ENCODE results near the gene TMEM259.
A peak's percentile ranks its signal among the peaks of the same experiment; 100 is the strongest.

Gene TMEM259

DNA sequence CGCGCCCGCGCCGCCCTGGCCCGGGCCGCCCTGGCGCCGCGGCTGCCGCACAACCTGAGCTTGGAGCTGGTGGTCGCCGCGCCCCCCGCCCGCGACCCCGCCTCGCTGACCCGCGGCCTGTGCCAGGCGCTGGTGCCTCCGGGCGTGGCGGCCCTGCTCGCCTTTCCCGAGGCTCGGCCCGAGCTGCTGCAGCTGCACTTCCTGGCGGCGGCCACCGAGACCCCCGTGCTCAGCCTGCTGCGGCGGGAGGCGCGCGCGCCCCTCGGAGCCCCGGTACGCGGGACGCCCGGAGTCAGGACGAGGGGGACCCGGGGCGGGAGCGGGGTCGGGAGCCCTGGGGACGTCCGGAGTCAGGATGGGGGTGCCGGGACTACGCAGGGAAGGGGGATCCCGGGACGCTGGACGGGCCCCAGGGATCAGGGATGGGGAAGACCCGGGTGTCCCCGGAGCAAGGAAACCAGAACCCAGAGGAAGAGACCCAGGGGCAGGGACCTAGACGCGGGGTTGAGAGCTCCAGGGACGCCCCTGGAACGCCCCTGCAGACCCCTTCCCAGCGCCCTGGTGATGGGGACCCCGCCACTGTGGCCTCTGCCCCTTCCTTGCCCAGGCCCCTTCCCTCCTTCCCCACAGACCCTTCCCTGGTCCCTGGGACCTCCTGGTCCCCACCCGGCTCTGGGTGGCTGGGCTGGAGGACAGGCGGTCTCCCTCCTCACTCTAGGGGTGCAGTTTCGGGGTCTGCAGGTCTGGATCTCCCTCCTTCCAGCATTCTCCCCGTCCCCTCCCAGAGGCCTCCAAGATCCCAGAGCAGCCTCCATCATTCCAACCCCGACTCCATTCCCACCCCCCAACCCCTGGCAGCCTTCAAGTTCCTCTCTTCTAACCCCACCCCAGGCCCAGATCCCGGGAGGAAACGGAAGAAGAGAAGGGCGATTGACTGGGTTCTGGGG is 20.1 kb downstream of the TMEM259 start:
- no peak for DNase-seq

DNA sequence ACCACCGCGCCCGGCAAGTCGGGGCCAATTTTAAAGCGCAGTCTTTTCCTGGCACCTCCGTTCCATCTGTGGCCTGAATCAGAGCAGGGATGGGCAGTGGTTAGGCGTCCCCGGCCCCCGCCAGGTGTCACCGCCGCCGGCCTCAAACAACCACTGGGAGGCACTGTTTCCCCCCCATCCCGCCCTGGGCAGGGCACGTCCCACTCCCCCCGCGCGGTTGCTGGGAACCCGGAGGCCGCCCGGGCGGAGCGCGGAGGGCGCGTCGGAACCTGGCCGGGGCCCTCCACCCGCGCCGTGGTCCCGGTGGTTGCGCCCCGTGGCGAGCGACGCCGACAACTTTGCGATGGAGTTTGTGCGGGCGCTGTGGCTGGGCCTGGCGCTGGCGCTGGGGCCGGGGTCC is 20.8 kb downstream of the TMEM259 start, which contains the start of gene GRIN3B:
GRIN3B (plus strand) TSS at position 325 of the 400 bp plus-strand sequence; CDS start at position 344, 19 bp downstream.
- peak; percentile 67 for DNase-seq

DNA sequence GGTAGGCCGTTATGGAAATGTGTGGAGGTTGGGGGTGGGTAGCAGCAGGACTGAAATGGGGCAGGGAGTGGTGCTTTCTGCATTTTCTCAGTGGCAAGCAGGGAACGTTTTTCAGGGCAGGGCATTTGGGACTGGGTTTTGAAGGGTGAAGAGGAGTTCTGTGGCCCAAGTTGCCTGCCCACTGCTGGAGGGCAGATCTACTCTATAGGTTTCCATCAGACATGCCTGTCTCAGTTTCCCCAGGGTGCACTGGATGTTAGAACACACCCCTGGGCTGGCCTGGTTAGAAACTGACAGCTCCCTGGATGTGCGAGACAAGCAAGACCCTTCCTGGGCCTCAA is 21.6 kb downstream of the TMEM259 start:
- no peak for DNase-seq

DNA sequence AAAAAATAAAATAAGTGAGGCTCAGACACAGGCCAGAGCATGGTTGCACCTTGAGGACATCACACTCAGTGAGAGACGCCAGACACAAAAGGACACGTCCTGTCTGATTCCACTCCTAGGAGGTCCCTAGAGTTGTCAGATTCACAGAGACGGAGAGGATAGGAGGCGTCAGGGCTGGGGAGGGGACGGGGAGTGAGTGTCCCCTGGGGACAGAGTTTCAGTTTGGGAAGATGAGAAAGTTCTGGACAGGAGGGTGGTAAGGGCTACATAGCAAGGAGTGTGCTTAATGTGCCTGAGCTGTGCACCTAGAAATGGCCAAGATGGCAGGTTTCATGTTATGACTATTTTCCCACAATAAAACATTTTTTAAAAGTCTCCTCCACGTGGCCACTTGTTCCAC is 22.9 kb downstream of the TMEM259 start:
- DNase-seq = no peak

DNA sequence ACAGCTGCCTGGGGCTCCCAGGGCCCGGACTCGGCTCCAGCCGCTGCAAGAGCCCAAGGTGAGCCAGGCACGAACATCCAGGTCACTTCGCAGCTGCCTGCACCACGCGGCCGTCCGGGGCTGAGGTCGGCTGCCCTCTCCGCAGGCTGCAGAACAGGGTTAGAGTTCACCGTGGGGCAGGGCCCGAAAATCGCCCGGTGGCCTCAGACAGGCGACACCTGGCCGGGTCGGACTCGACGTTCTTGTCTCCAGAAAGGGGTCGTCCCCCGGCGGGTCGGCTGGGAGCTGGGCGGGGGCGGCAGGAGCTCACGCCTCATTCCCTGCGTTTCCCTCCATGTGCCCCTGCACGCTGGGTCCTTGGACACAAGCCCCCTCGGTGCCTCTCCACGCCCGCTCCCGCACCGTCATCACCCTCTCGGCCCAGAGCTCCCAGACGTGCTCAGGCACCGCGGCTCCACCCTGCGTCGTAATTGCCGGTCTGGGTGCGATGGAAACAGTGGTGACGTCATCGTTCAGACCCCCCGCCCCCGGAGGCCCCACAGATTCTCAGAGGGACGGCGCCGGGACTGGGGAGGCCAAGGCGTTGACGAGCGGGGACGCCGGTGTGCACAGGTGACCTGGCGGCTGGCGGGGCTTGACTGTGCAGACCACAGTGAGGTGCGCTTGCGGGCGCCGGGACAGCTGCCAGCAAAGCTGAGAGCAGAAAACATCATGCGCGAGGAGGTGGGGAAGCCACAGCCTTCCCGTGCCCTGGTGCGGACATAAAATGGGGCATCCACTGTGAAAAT is 24.7 kb downstream of the TMEM259 start:
- DNase-seq = peak; percentile 81

DNA sequence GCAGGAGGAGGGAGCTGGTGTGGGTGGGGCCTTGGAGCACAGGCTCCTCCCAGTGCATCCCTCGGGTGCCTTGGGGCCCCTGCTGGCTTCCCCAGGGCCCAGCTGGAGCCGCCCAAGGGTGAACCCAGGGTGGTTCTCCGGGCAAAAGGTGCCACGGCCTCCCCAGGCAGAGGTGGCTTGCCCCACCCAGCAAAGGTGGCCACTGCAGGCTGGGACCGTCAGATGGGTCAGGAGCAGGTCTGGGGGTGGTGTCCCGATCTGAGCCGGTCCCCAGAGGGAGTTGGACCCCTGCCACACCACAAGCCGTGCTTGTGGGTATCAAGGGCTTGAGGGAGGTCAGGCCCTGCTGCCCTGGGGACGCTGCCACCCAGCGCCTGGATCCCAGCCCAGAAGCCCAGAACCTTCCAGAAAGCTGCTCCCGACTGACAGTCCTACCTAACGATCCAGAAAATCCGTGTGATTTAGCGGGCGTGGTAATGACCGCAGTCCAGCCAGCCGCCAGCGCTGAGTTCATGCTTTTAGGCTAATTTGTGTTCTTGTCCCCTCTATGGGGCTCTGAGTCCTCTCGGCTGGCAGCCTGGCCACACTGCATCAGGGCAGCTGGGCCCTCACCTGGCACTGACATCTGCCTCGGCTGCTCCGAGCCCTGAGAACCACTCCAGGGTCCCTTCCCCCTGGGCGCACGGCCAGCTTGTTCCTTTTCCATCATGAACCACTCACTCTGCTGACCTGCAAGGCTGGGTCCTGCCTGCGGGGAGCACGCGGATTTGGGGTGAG is 25.7 kb downstream of the TMEM259 start:
- no peak for DNase-seq

DNA sequence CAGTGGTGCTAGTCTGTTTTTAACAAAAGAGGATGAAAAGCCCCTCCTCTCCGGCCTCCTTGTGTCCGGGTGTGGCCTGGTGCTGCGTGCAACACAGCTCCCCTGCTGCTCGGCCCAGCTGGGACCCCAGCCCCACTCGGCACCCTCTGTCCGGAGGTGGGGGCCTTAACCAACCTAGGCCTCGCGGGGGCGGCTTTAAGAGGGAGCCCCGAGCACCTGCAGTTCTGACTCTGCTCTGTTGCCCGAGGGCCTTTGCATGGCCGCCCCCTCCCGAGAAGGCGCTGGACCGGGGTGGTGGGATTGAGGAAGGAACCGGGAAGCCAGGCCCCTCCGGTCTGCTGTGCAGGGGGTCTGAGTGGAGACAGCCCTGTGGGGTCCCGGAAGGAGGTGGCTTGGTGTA is 26.4 kb downstream of the TMEM259 start:
- no peak for DNase-seq

DNA sequence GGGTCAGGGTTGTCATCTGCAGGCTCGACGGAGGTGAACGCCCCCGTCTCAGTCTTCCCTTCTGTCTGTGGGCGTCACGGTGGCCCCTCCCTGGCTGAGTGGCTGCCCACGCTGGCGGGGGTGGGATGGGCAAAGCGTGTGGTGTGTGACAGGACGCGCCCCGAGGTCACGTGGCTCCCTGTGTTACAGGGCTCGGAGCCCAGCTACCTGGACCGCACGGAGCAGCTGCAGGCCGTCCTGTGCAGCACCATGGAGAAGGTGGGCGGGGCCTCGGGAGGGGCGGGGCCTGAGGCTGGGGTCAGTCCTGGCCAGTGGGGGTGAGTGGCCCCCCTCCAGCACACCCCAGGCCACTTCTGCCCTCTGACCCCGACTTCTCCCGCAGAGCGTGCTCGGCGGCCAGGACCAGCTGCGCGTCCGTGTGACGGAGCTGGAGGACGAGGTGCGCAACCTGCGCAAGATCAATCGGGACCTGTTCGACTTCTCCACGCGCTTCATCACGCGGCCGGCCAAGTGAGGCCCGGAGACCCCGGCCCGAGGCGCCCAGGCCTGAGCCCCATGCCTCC is 27.0 kb downstream of the TMEM259 start:
- DNase-seq = no peak

DNA sequence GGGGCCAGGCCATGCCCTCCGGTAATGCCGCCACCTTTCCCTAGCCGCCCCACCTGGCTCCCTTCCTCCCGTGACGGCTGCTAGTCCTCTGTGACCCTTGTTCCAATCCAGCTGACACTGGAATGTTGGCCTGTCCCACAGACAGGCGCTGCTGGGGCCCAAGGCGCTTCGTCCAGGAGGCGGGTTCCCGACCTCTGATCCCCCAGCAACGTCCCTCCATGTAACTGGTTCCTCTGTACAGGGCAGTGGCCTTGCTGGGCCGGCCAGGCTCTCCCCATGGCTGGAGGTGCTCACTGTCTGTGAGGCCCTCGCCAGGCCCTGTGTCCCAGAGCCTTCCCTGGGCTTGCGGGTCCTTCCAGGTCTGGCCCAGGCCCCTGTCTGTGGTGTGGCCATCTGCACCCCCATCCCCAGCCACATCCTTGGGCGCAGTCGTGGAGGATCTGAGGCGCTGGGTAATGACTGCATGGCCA is 27.5 kb downstream of the TMEM259 start:
- no peak for DNase-seq

DNA sequence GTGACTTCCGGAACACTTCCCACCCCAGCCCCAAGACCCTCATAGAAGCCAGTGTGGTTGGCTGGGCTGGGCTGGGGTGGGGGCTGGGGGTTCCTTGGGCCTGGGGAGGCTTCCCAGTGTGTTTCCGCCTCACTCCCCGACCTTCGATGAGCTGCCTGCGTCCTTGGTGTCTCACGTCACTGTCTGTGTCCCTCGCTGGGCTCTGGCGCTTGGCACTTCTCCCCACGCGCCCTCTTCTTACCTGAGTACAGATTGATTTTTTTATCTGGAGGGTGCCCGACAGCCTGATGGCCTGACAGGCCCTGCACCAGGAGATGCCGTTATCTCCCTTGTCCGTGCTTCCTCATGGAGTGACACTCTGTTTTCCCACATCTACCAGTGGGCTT is 28.3 kb downstream of the TMEM259 start:
- no peak for DNase-seq

DNA sequence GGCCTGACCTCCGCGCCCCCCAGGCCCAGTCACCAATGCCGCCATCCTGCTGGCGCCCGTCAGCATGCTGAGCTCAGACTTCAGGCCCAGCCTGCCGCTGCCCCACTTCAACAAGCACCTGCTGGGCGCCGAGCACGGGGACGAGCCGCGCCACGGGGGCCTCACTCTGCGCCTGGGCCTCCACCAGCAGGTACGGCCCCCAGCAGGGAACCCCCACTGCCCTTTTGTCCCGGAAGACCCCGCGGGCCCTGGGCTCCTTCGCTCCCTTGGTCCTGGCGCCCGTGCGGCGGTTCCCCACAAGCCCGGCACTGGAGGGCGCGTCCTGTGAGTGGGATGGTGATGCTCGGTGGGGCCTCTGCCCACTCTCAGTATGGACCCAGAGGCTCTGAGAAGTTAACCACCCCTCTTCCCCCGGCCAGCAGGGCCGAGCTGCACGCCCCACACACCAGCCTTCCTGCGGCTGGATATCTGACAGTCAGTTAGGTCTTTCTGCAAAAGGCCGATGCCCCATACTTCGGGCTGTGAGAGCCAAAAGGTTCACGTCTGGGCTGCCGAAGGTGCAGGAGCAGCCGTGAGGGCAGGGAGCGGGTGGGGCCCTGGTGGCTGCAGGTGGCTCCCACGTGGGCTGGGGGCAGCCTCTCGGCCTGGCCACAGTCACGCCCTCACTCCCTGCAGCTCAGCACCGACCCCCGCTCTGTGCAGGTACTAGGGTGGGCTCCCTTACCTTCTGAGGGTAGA is 28.8 kb downstream of the TMEM259 start:
- no peak for DNase-seq

DNA sequence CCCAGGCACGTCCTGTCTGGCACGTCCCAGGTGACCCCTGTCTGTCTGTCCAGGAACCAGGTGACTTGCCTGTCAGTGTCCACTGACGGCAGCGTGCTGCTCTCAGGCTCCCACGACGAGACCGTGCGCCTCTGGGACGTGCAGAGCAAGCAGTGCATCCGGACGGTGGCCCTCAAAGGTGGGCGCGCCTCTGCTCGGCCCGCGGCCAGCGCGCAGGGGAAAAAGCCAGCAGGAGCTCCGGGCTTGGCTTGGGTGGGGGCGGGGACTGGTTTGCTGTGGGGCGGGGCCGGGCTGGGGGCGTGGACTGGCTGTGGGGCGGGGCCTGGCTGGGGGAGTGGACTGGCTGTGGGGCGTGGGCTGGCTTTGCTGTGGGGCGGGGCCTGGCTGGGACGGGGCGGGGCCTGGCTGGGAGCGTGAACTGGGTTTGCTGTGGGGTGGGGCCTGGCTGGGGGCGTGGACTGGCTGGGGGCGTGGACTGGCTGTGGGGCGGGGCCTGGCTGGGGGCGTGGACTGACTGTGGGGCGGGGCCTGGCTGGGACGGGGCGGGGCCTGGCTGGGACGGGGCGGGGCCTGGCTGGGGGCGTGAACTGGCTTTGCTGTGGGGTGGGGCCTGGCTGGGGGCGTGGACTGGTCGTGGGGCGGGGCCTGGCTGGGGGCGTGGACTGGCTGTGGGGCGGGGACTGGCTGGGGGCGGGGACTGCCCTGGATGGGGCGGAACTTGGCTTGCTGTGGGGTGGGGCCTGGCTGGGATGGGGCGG is 29.6 kb downstream of the TMEM259 start:
- peak; percentile 42 for DNase-seq

DNA sequence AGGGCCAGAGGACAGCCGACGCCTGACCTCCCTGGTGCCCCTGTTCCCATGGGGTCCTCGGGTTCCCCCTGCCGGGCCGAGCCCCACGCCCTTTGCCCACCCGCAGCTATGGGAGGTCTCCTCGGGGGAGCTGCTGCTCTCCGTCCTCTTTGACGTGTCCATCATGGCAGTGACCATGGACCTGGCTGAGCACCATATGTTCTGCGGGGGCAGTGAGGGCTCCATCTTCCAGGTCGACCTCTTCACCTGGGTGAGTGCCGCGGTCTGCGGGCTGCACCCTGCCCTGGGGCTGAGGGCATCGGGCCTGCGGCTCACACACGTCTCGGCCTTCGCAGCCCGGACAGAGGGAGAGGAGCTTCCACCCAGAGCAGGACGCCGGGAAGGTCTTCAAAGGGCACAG is 30.2 kb downstream of the TMEM259 start:
- DNase-seq = no peak

DNA sequence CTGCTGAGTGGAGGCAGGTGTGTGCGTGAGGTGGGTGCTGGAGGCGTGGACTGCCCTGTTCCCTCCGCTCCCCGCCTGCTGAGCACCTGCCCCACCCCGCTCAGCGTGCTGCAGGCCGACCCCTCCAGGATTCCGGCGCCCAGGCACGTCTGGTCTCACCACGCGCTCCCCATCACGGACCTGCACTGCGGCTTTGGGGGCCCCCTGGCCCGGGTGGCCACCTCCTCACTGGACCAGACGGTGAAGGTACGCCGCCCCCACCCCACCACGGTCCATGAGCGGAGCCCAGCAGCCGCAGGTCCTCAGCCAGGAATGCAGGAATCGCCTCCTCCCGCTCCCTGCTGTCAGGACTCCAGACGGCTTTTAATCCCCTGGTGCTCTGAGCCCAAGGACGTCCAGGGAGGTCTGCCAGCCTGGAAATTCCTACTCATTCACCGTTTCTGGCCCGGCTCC is 30.8 kb downstream of the TMEM259 start:
- DNase-seq = no peak

DNA sequence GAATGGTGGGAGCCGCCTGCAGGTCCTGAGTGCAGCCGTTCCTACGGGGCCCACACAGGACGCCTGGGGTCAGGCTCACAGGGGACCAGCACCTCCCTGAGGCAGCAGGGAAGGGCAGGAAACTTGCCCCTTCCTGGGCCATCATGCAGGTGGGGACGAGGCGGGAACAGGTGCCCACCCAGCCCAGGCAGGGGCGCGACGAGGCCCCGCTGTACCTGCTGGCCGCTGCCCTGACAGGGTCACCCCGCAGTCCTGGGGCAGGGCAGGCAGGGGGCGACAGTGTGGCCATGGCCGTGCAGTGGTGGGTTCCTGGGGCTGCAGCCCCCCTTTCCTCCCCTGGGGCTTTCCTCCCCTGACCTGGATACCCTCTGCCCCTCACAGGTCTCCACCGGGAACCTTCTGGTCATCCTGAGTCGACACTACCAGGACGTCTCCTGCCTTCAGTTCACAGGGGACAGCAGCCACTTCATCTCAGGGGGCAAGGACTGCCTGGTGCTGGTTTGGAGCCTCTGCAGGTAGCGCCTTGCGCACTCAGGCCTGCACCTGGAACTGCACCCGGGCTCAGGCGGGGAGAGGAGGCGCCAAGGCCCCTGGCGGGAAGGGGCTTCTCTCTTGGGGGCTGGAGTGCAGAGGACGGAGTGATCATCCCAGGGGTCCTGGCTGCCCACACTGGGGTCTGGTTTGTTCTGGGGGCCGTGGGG is 31.4 kb downstream of the TMEM259 start:
- DNase-seq = no peak

DNA sequence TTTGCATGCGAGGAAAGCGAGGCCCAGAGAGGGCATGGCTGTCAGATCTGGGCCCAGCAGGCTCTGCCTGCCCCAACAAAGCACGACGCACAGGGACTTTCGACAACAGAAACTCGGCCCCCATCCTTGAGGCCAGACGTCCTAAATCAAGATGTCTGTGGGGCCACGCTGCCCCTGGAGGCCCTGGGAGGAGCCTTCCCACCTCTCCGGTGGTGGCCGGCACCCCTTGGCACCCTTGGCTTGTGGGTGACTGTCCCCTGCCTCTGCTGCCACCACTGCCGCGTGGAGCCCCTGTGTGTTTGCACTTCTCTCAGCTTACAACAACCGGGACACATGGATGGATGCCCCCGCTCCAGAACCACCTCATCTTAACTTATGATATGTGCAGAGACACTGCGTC is 32.4 kb downstream of the TMEM259 start:
- DNase-seq = no peak

DNA sequence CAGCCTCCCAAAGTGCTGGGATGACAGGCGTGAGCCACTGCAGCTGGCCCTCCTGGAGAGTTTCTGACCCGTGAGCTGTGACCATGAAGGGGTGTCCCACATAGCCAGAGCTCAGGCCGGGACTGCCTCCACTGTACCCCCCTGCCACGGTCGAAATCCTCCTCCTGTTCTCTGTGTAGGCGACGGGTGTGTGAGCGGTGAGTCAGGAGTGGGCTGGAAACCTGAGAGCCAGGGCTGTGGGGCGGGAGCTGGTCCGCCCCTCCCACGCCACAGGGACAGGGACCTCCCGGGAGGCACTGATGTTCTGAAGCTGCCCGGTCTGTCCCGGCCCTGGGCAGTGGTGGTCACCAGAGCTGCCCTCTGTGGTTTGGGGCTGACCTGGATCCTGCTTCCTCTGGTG is 32.8 kb downstream of the TMEM259 start:
- DNase-seq = no peak

DNA sequence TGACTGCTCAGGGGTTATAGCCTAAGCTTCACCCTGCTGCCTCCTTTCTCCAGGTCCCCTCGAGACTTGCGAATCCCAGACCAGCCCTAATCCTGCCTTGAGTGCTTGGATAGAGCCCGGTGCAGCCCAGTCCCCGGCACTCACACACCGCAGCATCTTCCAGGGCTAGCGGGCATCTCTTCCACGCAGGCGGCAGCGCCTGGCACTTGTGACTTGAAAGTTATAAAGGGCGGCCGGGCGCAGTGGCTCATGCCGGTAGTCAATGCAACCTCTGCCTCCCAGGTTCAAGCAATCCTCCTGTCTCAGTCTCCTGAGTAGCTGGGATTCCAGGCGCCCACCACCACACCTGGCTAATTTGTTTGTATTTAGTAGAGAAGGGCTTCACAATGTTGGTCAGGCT is 34.8 kb downstream of the TMEM259 start:
- DNase-seq = no peak

DNA sequence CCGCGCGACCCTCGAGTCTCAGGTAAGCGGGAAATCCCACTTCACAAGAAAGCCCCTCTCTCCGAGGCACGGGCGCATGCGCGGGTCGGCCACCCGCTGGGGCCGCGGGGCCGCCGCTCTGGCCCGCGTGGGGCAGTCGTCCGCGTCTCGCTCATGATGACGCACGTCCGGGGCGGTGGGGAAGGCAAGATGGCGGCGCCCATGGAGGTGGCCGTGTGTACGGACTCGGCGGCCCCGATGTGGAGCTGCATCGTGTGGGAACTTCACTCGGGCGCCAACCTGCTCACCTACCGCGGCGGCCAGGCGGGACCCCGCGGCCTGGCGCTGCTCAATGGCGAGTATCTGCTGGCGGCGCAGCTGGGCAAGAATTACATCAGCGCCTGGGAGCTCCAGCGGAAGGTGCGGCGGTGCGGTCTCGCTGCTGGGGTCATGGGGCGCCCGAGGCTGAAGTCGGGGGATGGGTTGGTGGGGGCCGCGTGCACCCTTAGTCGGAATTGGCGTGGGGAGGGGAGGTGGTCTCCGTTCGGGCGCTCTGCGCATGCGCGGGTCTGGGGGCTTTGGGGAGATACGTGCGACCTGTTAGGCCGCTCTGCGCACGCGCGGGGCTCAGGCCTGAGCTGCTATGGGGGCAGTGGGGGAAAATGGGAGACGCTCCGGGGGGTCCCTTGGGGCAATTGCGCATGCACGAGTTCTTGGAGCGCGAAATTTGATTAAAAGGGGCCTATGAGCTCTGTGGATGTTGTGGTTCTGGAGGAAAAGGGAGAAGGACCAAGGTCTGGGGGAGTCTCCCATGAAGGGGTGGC is 36.6 kb downstream of the TMEM259 start, which contains the start of gene WDR18:
WDR18 (plus strand) TSS at position 181 of the 803 bp plus-strand sequence; CDS start at position 190, 9 bp downstream.
- DNase-seq = peak; percentile 92

Data from activated CD8-positive, alpha-beta memory T cell treated with anti-CD3 and anti-CD28 coated beads, Interleukin-2, amount 50 U/mL, for 4 hours (primary cell).